HG02623 (cell line): ENCODE results near the gene KIF9.

ENCODE experiments used
- ATAC-seq: cut with Tn5 transposase; IDR thresholded peaks from one replicate; pipeline ENCODE4 v1.9.1; 2021; ENCODE audit warnings: moderate library complexity; ENCODE audit not compliant: unreplicated experiment

Gene KIF9

DNA sequence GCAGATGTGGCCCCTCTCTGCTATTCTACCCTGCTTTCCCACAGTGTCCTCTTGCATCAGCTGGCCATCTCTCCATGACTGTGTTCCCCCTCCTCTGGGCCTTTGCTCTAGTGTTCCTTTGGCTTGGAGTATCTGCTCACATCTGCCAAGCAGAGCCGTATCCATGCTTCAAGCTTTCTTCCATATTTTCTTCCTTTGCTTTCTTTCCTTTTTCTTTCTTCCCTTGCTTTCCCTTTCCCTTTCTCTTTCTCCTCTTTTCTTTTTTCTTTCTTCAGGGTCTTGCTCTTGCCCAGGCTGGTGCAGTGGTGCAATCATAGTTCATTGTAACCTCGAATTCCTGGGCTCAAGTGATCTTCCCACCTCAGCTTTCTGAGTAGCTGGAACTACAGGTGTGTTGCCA, 12.7 kb upstream of the KIF9 start:
- ATAC-seq, result no peak

DNA sequence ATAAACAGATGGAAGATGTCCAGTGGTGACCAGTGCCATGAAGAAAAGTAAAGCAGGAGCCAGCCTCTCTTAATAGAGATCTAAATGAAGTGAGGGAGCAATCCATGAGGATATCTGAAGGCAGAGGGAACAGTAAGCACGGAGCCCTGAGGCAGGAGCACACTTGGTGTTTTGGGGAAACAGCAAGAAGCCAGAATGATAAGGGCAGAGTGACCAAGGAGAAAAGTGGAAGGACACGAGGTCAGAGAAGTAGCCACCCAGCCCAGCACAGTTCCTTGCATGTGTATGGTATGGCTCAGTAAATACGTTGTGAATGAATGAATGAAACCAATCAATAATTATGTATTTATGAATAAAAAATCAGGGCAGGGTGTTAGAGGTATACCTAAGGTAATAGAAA, 11.8 kb upstream of the KIF9 start:
- no peak for ATAC-seq

GRCh38 chr3:47293822-47294221, 11.2 kb upstream of the KIF9 start:
- no peak for ATAC-seq

DNA sequence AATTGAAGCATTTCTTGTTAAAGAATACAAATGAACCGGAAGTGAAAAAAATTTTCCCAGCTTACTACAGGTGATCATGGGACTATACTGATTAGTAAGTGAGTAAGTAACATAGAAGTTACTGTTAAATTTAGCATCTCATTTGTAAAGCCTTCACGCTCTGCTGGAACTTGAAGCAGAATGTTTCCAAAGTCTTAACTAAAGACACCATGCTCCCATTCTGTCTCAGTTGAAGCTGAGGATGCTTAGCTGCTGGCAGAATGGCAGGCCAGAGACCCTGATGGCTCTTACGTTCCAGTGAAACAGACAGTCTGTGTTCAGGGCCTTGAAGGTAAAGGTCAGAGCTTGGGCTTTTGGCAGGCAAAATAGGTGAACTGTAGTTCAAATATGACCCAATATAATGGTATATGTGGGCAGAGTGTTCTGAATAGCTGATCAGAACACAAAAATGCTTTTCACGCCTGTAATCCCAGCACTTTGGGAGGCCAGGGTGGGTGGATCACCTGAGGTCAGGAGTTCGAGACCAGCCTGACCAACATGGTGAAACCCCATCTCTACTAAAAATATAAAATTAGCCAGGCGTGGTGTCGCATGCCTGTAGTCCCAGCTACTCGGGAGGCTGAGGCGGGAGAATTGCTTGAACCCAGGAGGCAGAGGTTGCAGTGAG, 9.3 kb upstream of the KIF9 start:
- ATAC-seq, result peak; percentile 46

DNA sequence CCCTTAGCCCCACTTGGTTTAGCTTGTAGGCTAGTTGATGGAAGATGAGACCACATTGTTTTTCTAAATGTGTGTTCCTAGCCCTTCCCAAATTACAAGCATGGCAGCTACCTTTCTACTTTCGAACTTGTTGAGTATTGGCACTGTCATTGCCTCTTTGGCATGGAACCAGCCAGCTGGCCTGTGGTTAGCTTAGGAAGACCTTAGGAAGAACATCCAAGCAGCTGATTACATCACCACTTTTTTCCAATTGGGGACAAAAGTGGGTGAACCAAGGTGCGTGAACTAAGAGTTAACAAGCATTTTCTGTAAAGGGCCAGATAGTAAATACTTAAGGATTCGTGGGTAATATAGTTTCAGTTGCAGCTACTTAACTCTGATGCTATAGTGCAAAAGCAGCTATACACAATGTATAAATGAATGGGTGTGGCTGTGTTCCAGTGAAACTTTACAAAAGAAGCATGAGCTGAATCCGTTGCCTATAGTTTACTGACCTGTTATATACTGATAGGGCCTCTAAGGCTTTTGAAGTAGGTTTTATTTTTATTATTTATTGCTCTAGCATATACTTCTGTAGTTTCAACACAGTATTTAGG, 8.7 kb upstream of the KIF9 start:
- ATAC-seq, result no peak

- no peak for ATAC-seq
These were observed 6.6 kb upstream of the KIF9 start for GRCh38 chr3:47288966-47289910.

DNA sequence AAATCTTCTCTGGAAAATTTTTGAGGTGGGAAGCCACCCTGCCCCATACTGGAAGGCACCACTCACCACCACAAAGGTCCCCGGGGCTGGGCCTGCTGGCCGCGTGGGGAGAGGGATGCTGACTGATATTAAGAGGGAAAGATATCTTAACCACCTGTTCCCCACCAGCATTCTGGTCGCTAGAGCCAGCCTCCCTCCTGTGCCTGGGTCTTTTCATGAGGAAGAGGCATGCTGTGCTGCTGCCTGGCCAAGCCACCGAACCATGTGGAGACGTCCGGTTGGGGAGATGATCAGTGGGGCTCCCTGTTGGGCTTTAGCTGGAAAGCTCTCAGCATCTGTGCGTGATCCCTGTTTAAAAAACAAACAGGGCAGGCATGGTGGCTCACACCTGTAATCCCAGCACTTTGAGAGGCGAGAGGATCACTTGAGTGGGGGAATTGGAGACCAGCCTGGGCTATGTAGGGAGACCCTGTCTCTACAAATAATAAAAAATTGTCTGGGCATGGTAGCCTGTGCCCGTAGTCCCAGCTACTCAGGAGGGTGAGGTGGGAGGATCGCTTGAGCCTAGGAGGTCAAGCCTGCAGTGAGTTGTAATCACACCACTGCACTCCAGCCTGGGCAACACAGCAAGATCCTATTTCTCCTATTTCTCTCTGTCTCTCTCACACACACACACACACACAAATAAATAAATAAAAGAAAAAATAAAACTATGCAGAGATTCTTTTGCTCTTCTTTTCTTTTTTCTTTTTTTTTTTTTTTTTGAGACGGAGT, 1.2 kb upstream of the KIF9 start:
- ATAC-seq, result no peak

- peak; percentile 4 for ATAC-seq
These were observed 566 bp upstream of the KIF9 start for GRCh38 chr3:47283193-47283537.

GRCh38 chr3:47280519-47280918, 2.1 kb downstream of the KIF9 start:
- no peak for ATAC-seq

DNA sequence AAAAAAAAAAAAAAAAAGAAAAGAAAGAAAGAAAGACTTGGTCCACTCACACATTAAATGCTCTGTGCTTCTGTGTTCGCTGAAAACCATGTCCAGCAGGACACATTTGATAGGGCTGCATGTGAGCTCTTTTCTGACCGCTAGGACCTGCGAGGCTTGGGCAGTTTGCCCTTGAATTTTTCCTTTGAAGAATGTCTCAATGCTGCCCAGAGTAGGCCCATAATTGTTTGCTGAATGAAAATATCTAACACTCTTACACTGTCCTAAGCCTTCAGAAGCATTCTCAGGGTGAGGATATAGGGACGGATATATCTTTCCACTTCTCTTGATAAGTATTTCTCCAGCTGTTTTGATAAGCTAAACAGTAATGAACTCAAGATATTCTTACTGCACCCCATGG, 6.0 kb downstream of the KIF9 start:
- no peak for ATAC-seq

DNA sequence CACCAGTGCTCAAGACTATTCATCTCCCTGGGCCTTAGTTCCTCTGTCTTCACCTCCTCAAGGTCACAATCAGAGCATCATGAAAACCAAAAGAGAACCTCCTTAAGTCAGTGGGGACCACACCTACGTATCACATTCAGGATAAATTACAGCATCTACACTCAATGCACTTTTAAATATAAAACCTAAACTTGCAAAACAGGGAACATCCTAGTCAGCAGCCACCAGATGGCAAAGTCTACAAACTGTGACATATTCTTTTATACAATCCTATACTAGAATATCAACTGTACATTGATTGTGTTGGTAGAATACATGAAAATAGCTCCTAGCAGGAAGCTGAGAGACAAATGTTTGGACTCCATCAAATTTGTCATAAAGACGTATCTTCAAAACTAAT, 7.9 kb downstream of the KIF9 start:
- no peak for ATAC-seq

GRCh38 chr3:47273564-47273963, 9.0 kb downstream of the KIF9 start:
- ATAC-seq, result no peak

- no peak for ATAC-seq
These were observed 12.1 kb downstream of the KIF9 start for GRCh38 chr3:47270526-47270925.

DNA sequence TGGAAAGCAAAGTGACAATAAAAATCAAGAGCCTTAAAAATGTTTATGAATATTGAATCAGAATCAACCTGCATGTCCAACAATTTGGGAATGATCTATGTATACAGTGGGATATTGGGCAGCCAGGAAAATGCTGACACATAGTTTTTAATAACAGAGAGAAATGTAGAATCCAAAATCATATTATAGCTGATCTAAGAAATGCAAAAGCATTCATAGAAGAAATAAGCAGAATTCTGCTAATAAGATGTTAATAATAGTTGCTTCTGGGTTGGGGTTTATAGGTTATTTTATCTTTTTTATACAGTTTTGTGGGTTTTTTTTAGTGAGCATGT, 15.1 kb downstream of the KIF9 start:
- ATAC-seq, result no peak

DNA sequence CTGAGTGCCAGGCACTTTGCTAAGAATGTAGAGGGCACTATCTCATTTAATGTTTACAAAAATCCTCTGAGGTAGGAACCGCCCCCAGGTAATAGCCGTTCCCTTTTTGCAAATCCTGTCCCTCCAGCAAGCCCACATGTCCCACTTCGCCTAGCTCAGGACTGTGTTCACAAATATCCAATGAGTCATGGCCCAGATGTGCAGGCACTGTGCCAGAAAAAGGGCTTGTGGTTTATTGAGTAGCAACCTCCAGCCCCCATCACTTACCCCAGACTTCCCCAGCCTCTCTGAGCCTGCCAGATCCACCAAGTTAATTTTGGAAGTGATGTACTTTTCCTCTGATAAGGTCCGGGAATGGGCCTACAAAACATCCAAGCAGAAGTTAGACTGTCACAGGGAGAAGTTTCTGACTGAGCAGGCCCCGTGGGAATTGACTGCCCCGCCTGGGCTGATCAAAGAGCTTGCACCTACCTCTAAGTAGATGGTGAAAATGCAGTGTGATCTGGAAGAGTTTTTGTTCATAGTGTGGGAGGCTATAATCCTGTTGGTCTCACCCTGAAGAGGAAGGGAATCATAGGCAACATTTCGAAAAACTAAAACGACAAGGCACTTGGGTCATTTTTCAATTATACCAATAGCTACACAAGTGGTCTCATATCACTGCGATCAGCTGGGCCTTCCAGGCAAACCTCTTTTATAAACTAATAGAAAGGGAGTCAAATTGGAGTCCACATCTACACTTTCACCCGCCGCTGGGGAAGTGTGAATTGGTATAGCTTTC, 15.7 kb downstream of the KIF9 start:
- ATAC-seq, result peak; percentile 53

GRCh38 chr3:47265725-47266428, 16.7 kb downstream of the KIF9 start:
- no peak for ATAC-seq

GRCh38 chr3:47265008-47265407, 17.6 kb downstream of the KIF9 start:
- no peak for ATAC-seq

- ATAC-seq, result no peak
These were observed 21.3 kb downstream of the KIF9 start for GRCh38 chr3:47261301-47261700.

- ATAC-seq, result no peak
These were observed 22.0 kb downstream of the KIF9 start for GRCh38 chr3:47260605-47261004.

DNA sequence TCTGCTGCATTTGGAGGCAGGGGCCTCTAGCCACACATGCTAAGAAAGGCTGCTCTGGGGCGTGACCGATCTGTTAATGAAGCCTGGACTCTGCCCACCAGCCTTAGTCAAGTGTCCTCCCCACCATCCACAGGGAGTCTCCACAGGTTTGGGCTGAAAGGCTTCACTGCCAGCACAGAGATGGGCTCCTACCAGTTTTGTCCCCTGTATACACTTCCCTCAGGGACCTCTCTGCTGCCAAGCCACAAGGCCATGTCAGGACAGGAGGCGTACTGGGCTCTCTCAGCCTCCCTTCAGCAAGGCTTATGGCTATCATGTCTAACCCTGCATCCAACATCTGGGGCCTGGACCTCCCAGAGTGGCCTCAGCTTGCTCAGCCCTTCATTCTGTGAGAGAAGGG, 23.5 kb downstream of the KIF9 start:
- ATAC-seq, result no peak
